Neural cell (in vitro differentiated cells): ENCODE results near the gene UBE2L3. TPM values are rescaled to one million over a fixed set of nuclear protein-coding genes. Genes with fewer than 3 reads are reported as not detected.

Experiments
- H2AFZ ChIP-seq: fragments of 200-600, 300-800 bp; sonication (generic), shearing (Covaris generic); 2 replicates; pipeline ENCODE4 v1.6.0; 2014; ENCODE audit warnings: low read depth, mild to moderate bottlenecking, antibody characterized with exemption, low read length, moderate library complexity
- H3F3A ChIP-seq: fragments of 200-600 bp; shearing (Covaris generic); 2 replicates; pipeline ENCODE4 v1.6.1; 2016; ENCODE audit warnings: mild to moderate bottlenecking, moderate library complexity, mixed read lengths, antibody characterized with exemption, low read length; ENCODE audit not compliant: insufficient read depth, poor library complexity, severe bottlenecking
- H3K27ac ChIP-seq: fragments of 200-600, 300-800 bp; sonication (generic), shearing (Covaris generic); 2 replicates; pipeline ENCODE4 v1.5.1; 2014; ENCODE audit warnings: mild to moderate bottlenecking, low read length, moderate library complexity
- H3K27me3 ChIP-seq: fragments of 300-800, 200-600 bp; sonication (generic), shearing (Covaris generic); 2 replicates; pipeline ENCODE4 v1.6.0; 2014; ENCODE audit warnings: mild to moderate bottlenecking, low read depth, low read length, moderate library complexity; ENCODE audit not compliant: insufficient read depth
- H3K36me3 ChIP-seq: fragments of 300-800, 200-600 bp; sonication (generic), shearing (Covaris generic); 2 replicates; pipeline ENCODE4 v1.5.1; 2014; ENCODE audit warnings: mild to moderate bottlenecking, antibody characterized with exemption, low read length, moderate library complexity; ENCODE audit not compliant: insufficient read depth
- H3K4me2 ChIP-seq: fragments of 300-800, 200-600 bp; sonication (generic), shearing (Covaris generic); 2 replicates; pipeline ENCODE4 v1.6.0; 2014; ENCODE audit warnings: mild to moderate bottlenecking, low read length
- H3K4me3 ChIP-seq: fragments of 300-800, 200-600 bp; sonication (generic), shearing (Covaris generic); 2 replicates; pipeline ENCODE4 v1.5.1; 2014; ENCODE audit warnings: mild to moderate bottlenecking, low read length, moderate library complexity
- H3K79me2 ChIP-seq: fragments of 200-600 bp; shearing (Covaris generic); replicated peaks from 2 replicates; pipeline ENCODE4 v1.6.0; 2014; ENCODE audit warnings: mild to moderate bottlenecking, low read length, moderate library complexity; ENCODE audit not compliant: insufficient read depth
- H3K9ac ChIP-seq: fragments of 300-800, 200-600 bp; sonication (generic), shearing (Covaris generic); 2 replicates; pipeline ENCODE4 v1.6.1; 2016; ENCODE audit warnings: mild to moderate bottlenecking, low read length, mixed read lengths
- H3K9me2 ChIP-seq: fragments of 200-600 bp; shearing (Covaris generic); 2 replicates; pipeline ENCODE4 v1.6.1; 2016; ENCODE audit warnings: mild to moderate bottlenecking, low read length, mixed read lengths; ENCODE audit not compliant: insufficient read depth
- H3K9me3 ChIP-seq: fragments of 200-600, 300-800 bp; sonication (generic), shearing (Covaris generic); 2 replicates; pipeline ENCODE4 v1.6.1; 2016; ENCODE audit warnings: mild to moderate bottlenecking, mixed run types, low read length, moderate library complexity, mixed read lengths
- H4K20me1 ChIP-seq: fragments of 200-600 bp; shearing (Covaris generic); 2 replicates; pipeline ENCODE4 v1.6.1; 2016; ENCODE audit warnings: mild to moderate bottlenecking, mixed run types; ENCODE audit not compliant: insufficient read depth
- CTCF ChIP-seq: fragments of 450-650 bp; IDR thresholded peaks from 2 replicates; pipeline ENCODE4 v1.5.1; 2014; ENCODE audit warnings: antibody characterized with exemption, mild to moderate bottlenecking, moderate library complexity; ENCODE audit not compliant: poor library complexity, severe bottlenecking
- EP300 ChIP-seq: fragments of 450-650 bp; conservative IDR thresholded peaks from 2 replicates; pipeline ENCODE4 v1.6.1; 2014; ENCODE audit warnings: antibody characterized with exemption, mild to moderate bottlenecking, moderate library complexity; ENCODE audit not compliant: poor library complexity, severe bottlenecking
- EZH2 ChIP-seq: fragments of 200-600, 300-800 bp; shearing (Covaris generic), sonication (generic); IDR thresholded peaks from 2 replicates; pipeline ENCODE4 v1.6.1; 2014; ENCODE audit warnings: antibody characterized with exemption, low read length, borderline replicate concordance, mild to moderate bottlenecking; ENCODE audit not compliant: insufficient read depth, poor library complexity, severe bottlenecking
- MXI1 ChIP-seq: fragments of 450-650 bp; conservative IDR thresholded peaks from 2 replicates; pipeline ENCODE4 v1.6.1; 2014; ENCODE audit warnings: antibody characterized with exemption, mild to moderate bottlenecking; ENCODE audit not compliant: poor library complexity, severe bottlenecking
- POLR2AphosphoS5 ChIP-seq: IDR thresholded peaks from 2 replicates; pipeline ENCODE4 v1.6.1; 2012
- RAD21 ChIP-seq: fragments of 450-650 bp; conservative IDR thresholded peaks from 2 replicates; pipeline ENCODE4 v1.6.1; 2014; ENCODE audit warnings: antibody characterized with exemption, mild to moderate bottlenecking, moderate library complexity
- SMC3 ChIP-seq: fragments of 450-650 bp; conservative IDR thresholded peaks from 2 replicates; pipeline ENCODE4 v1.6.1; 2014; ENCODE audit warnings: antibody characterized with exemption, mild to moderate bottlenecking, moderate library complexity; ENCODE audit not compliant: poor library complexity
- TAF1 ChIP-seq: IDR thresholded peaks from 2 replicates; pipeline ENCODE4 v1.6.1; 2012; ENCODE audit warnings: low read depth
- polyA plus RNA-seq: library from polyadenylated mRNA; depleted of rRNA; stranded (reverse); fragments of >200 nt; gene quantifications from 2 replicates; pipeline ENCODE4 v1.2.3, GENCODE V29; 2014
- TF ChIP-seq, protein P1 (sequence below): IDR thresholded peaks from 2 replicates; pipeline ENCODE4 v1.6.1; 2012; ENCODE audit warnings: borderline replicate concordance

Gene UBE2L3
- polyA plus RNA-seq, 1 donor from 2014 or later, result 49.1 TPM

DNA sequence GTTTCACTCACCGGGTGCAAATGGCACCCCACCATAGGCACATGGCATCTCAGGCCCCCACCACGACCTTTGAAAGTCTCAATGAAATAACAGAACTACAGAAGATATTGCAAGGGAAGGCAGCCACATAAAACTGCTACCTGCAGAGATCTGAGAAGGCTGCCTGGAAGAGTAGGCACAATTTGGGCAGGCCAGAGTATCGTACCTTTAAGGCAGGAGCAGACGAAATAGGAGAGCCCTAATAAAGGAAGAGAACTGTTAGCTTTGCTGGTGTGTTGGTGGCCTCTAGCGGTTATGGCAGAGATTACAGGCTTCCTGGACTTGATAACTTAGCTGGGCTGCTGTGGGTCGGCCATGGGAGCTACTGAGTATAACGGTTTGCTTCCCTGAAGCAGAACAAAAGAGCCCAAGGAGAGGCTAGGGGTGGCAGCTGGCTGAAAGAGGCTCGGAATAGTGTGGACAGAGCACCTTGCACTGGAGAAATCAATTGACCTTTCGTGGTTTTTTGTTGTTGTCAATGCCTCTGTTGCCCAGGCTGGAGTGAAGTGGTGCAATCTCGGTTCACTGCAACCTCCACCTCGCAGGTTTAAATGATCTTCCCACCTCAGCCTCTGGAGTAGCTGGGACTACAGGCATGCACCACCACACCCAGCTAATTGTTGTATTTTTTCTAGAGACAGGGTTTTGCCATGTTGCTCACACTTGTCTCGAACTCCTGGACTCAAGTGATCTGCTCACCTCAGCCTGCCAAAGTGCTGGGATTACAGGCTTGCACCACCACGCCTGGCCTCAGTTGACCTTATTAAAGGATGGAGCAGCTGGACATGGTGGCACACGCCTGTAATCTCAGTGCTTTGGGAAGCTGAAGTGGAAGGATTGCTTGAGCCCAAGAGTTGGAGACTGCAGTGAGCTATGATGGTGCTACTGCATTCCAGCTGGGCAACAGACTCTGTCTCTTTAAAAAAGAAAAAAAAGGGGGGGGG lies 79.4 kb downstream of the UBE2L3 start:
- no peaks in the 10 kb centered on the region for H3K27me3 ChIP-seq
- no peaks in the 10 kb centered on the region for H3F3A ChIP-seq
- H3K9ac ChIP-seq, result no peak overlapping the region
- no peak overlapping the region for H3K4me3 ChIP-seq
- H3K9me3 ChIP-seq, result no peaks in the 10 kb centered on the region
- H3K9me2 ChIP-seq, result no peaks in the 10 kb centered on the region
- H3K4me2 ChIP-seq, result no peak overlapping the region
- H4K20me1 ChIP-seq, result no peaks in the 10 kb centered on the region
- H3K79me2 ChIP-seq, result no peaks in the 10 kb centered on the region
- TF ChIP-seq SMC3 (peak; percentile 86), RAD21 (peak; percentile 97), TAF1 (no peak), POLR2AphosphoS5 (no peak), EP300 (no peak), MXI1 (no peak), CTCF (peak; percentile 96), EZH2 (no peak)
- TF ChIP-seq, protein P1, sequence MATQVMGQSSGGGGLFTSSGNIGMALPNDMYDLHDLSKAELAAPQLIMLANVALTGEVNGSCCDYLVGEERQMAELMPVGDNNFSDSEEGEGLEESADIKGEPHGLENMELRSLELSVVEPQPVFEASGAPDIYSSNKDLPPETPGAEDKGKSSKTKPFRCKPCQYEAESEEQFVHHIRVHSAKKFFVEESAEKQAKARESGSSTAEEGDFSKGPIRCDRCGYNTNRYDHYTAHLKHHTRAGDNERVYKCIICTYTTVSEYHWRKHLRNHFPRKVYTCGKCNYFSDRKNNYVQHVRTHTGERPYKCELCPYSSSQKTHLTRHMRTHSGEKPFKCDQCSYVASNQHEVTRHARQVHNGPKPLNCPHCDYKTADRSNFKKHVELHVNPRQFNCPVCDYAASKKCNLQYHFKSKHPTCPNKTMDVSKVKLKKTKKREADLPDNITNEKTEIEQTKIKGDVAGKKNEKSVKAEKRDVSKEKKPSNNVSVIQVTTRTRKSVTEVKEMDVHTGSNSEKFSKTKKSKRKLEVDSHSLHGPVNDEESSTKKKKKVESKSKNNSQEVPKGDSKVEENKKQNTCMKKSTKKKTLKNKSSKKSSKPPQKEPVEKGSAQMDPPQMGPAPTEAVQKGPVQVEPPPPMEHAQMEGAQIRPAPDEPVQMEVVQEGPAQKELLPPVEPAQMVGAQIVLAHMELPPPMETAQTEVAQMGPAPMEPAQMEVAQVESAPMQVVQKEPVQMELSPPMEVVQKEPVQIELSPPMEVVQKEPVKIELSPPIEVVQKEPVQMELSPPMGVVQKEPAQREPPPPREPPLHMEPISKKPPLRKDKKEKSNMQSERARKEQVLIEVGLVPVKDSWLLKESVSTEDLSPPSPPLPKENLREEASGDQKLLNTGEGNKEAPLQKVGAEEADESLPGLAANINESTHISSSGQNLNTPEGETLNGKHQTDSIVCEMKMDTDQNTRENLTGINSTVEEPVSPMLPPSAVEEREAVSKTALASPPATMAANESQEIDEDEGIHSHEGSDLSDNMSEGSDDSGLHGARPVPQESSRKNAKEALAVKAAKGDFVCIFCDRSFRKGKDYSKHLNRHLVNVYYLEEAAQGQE, result no peak
- no peak overlapping the region for H2AFZ ChIP-seq
- H3K27ac ChIP-seq, result no peak overlapping the region
- no peaks in the 10 kb centered on the region for H3K36me3 ChIP-seq

DNA sequence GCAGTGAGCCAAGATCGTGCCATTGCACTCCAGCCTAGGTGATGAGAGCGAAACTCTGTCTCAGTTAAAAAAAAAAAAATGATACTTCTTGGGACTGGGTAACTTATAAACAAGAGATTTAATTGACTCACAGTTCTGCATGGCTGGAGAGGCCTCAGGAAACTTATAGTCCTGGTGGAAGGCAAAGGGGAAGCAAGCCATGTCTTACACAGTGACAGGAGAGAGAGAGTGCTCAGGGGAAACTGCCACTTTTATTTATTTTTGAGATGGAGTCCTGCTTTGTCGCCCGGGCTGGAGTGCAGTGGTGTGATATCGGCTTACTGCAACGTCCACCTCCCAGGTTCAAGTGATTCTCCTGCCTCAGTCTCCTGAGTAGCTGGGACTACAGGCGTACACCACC lies 82.8 kb downstream of the UBE2L3 start:
- Histone ChIP-seq H4K20me1 (no peaks in the 10 kb centered on the region), H3K79me2 (peaks cover 6% of the 10 kb centered on the region), H2AFZ (no peak overlapping the region), H3K4me3 (no peak overlapping the region), H3K27ac (no peak overlapping the region), H3K36me3 (no peaks in the 10 kb centered on the region), H3K4me2 (no peak overlapping the region), H3K27me3 (no peaks in the 10 kb centered on the region), H3K9ac (no peak overlapping the region), H3F3A (no peaks in the 10 kb centered on the region), H3K9me3 (no peaks in the 10 kb centered on the region), H3K9me2 (no peaks in the 10 kb centered on the region)
- TF ChIP-seq MXI1 (no peak), CTCF (no peak), RAD21 (no peak), EZH2 (no peak), EP300 (no peak), SMC3 (no peak), POLR2AphosphoS5 (no peak), TAF1 (no peak)
- TF ChIP-seq, protein P1, result no peak
